SK-N-SH treated with all-trans-retinoic acid at 6 μM for 48 hours (cell line): ENCODE results near the gene AP3D1.

Experiments
- CREB5 ChIP-seq: fragments of 250-450 bp; sonication (Bioruptor Pico); IDR thresholded peaks from 2 replicates; pipeline ENCODE4 v1.5.1; 2020; ENCODE audit warnings: low read depth, mild to moderate bottlenecking, moderate library complexity
- PPARA ChIP-seq: fragments of 250-450 bp; sonication (Bioruptor Pico); IDR thresholded peaks from 2 replicates; pipeline ENCODE4 v1.5.0; 2020; ENCODE audit warnings: mild to moderate bottlenecking, borderline replicate concordance
- RARB ChIP-seq: fragments of 250-450 bp; sonication (Bioruptor Pico); IDR thresholded peaks from 2 replicates; pipeline ENCODE4 v1.8.0; 2021; ENCODE audit warnings: mild to moderate bottlenecking, moderate library complexity
- SNAI2 ChIP-seq: fragments of 250-450 bp; sonication (Bioruptor Pico); IDR thresholded peaks from 2 replicates; pipeline ENCODE4 v1.5.0; 2020; ENCODE audit warnings: mild to moderate bottlenecking, moderate library complexity

GRCh38 chr19:2072757-2073551, 78.4 kb downstream of the AP3D1 start:
- TF ChIP-seq RARB: no peak
- no peak for TF ChIP-seq CREB5 (CRISPR knock-in tag)
- no peak for TF ChIP-seq PPARA (CRISPR knock-in tag)
- TF ChIP-seq SNAI2 (CRISPR knock-in tag): no peak
